K562 (cell line): Measurements from ENCODE around the gene CRY2. TPM values are rescaled to one million over a fixed set of nuclear protein-coding genes. Genes with fewer than 3 reads are reported as not detected.

Experiments used
- BRCA1 ChIP-seq, 2 experiments: fragments of 450-650 bp in 1 of 2; sonication (generic) in 1 of 2; formaldehyde crosslinking in 1 of 2; IDR thresholded peaks; 2 replicates each; pipeline versions ENCODE4 v1.5.0 to v1.6.1; 2017 to 2020; ENCODE audit warnings: mild to moderate bottlenecking in 1 of 2, missing genetic modification reagents in 1 of 2
- ILF3 ChIP-seq: fragments of 450-650 bp; IDR thresholded peaks from 2 replicates; pipeline ENCODE4 v1.6.1; 2018; ENCODE audit warnings: antibody characterized with exemption, mild to moderate bottlenecking, moderate library complexity, borderline replicate concordance
- NFYB ChIP-seq: IDR thresholded peaks from 2 replicates; pipeline ENCODE4 v1.6.1; 2011; ENCODE audit warnings: mild to moderate bottlenecking, moderate library complexity; ENCODE audit not compliant: insufficient read length; ENCODE audit errors: extremely low read depth
- NUFIP1 ChIP-seq: fragments of 450-650 bp; IDR thresholded peaks from 2 replicates; pipeline ENCODE4 v1.6.1; 2018; ENCODE audit not compliant: partially characterized antibody
- POLR2A ChIP-seq: fragments of 450-650 bp; conservative IDR thresholded peaks from 2 replicates; pipeline ENCODE4 v1.6.1; 2016
- POLR3G ChIP-seq: IDR thresholded peaks from 2 replicates; pipeline ENCODE4 v1.6.1; 2011; ENCODE audit not compliant: insufficient read length, insufficient replicate concordance; ENCODE audit errors: extremely low read depth
- STAT5A ChIP-seq: IDR thresholded peaks from 2 replicates; pipeline ENCODE4 v1.6.1; 2012; ENCODE audit warnings: low read length, inconsistent platforms, borderline replicate concordance
- TGIF2 ChIP-seq: sonication (generic); formaldehyde crosslinking; IDR thresholded peaks from 2 replicates; pipeline ENCODE4 v1.8.1; 2022; ENCODE audit warnings: mild to moderate bottlenecking, missing genetic modification reagents, moderate library complexity
- ZBTB8A ChIP-seq: fragments of 450-650 bp; IDR thresholded peaks from 2 replicates; pipeline ENCODE4 v1.6.1; 2018; ENCODE audit warnings: mild to moderate bottlenecking, moderate library complexity; ENCODE audit not compliant: partially characterized antibody
- polyA plus RNA-seq, 8 experiments: library from polyadenylated mRNA; depleted of rRNA in 4 of 8; stranded (reverse) in 5 of 8; unstranded in 3 of 8; fragments of >200 nt; fragmentation: Nextera tagmentation in 2 of 8; fragmentation: Illumina TruSeq in 1 of 8; extraction: Ambion mirVana in 2 of 8; extraction: Trizol in 1 of 8; gene quantifications; 2 replicates each; pipeline versions ENCODE4 v1.2.1 to v1.2.3, GENCODE V29; 2011 to 2014; ENCODE audit warnings: inconsistent platforms in 1 of 8, missing spikeins in 1 of 8
- total RNA-seq, 7 experiments: library from RNA; depleted of rRNA in 6 of 7; stranded (reverse); fragments of >200 nt in 6 of 7; fragmentation: Illumina TruSeq in 2 of 7; extraction: Trizol in 2 of 7; gene quantifications; 2 replicates each; pipeline versions ENCODE4 v1.2.1 to v1.2.3, GENCODE V29; 2011 to 2021; ENCODE audit warnings: low replicate concordance in 1 of 7
- TF ChIP-seq, protein P1 (sequence below): fragments of 450-650 bp; IDR thresholded peaks from 2 replicates; pipeline ENCODE4 v1.6.1; 2018; ENCODE audit warnings: mild to moderate bottlenecking, low read depth; ENCODE audit not compliant: partially characterized antibody
- TF ChIP-seq, protein P2 (sequence below): fragments of 450-650 bp; IDR thresholded peaks from 2 replicates; pipeline ENCODE4 v1.6.1; 2016; ENCODE audit warnings: mild to moderate bottlenecking, moderate library complexity
- TF ChIP-seq, protein P3 (sequence below): fragments of 450-650 bp; IDR thresholded peaks from 2 replicates; pipeline ENCODE4 v1.6.1; 2016; ENCODE audit warnings: antibody characterized with exemption

Gene CRY2
- total and polyA plus RNA-seq, 9 of the 15 experiments (the other 6 are each of a cell fraction or from before 2014, with no cell fraction given), result 2.3 to 23.9 (median 14.8) TPM

DNA sequence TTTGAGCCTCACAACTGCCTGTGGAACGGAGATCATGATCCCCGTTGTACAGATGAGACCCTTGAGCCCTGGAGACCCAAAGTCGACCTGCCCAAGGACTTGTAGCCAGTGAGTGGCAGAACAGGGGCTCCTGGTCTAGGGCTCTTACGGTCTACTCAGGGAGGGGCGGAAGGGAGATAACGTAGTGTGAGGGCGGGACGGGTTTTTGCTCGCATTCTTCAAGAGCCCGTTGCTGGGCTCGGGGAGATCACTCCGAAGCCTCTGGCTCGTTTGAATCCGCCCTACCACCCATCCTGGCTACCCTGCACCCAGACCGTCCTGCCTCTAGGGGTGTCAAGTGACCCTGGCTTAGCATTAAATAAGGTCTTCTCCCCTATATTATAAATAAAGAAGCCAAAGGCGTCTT, 639 bp downstream of the CRY2 start (continued):
- TF ChIP-seq, protein P1, sequence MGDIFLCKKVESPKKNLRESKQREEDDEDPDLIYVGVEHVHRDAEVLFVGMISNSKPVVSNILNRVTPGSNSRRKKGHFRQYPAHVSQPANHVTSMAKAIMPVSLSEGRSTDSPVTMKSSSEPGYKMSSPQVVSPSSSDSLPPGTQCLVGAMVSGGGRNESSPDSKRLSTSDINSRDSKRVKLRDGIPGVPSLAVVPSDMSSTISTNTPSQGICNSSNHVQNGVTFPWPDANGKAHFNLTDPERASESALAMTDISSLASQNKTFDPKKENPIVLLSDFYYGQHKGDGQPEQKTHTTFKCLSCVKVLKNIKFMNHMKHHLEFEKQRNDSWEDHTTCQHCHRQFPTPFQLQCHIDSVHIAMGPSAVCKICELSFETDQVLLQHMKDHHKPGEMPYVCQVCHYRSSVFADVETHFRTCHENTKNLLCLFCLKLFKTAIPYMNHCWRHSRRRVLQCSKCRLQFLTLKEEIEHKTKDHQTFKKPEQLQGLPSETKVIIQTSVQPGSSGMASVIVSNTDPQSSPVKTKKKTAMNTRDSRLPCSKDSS, result no peak
- TF ChIP-seq, protein P2, sequence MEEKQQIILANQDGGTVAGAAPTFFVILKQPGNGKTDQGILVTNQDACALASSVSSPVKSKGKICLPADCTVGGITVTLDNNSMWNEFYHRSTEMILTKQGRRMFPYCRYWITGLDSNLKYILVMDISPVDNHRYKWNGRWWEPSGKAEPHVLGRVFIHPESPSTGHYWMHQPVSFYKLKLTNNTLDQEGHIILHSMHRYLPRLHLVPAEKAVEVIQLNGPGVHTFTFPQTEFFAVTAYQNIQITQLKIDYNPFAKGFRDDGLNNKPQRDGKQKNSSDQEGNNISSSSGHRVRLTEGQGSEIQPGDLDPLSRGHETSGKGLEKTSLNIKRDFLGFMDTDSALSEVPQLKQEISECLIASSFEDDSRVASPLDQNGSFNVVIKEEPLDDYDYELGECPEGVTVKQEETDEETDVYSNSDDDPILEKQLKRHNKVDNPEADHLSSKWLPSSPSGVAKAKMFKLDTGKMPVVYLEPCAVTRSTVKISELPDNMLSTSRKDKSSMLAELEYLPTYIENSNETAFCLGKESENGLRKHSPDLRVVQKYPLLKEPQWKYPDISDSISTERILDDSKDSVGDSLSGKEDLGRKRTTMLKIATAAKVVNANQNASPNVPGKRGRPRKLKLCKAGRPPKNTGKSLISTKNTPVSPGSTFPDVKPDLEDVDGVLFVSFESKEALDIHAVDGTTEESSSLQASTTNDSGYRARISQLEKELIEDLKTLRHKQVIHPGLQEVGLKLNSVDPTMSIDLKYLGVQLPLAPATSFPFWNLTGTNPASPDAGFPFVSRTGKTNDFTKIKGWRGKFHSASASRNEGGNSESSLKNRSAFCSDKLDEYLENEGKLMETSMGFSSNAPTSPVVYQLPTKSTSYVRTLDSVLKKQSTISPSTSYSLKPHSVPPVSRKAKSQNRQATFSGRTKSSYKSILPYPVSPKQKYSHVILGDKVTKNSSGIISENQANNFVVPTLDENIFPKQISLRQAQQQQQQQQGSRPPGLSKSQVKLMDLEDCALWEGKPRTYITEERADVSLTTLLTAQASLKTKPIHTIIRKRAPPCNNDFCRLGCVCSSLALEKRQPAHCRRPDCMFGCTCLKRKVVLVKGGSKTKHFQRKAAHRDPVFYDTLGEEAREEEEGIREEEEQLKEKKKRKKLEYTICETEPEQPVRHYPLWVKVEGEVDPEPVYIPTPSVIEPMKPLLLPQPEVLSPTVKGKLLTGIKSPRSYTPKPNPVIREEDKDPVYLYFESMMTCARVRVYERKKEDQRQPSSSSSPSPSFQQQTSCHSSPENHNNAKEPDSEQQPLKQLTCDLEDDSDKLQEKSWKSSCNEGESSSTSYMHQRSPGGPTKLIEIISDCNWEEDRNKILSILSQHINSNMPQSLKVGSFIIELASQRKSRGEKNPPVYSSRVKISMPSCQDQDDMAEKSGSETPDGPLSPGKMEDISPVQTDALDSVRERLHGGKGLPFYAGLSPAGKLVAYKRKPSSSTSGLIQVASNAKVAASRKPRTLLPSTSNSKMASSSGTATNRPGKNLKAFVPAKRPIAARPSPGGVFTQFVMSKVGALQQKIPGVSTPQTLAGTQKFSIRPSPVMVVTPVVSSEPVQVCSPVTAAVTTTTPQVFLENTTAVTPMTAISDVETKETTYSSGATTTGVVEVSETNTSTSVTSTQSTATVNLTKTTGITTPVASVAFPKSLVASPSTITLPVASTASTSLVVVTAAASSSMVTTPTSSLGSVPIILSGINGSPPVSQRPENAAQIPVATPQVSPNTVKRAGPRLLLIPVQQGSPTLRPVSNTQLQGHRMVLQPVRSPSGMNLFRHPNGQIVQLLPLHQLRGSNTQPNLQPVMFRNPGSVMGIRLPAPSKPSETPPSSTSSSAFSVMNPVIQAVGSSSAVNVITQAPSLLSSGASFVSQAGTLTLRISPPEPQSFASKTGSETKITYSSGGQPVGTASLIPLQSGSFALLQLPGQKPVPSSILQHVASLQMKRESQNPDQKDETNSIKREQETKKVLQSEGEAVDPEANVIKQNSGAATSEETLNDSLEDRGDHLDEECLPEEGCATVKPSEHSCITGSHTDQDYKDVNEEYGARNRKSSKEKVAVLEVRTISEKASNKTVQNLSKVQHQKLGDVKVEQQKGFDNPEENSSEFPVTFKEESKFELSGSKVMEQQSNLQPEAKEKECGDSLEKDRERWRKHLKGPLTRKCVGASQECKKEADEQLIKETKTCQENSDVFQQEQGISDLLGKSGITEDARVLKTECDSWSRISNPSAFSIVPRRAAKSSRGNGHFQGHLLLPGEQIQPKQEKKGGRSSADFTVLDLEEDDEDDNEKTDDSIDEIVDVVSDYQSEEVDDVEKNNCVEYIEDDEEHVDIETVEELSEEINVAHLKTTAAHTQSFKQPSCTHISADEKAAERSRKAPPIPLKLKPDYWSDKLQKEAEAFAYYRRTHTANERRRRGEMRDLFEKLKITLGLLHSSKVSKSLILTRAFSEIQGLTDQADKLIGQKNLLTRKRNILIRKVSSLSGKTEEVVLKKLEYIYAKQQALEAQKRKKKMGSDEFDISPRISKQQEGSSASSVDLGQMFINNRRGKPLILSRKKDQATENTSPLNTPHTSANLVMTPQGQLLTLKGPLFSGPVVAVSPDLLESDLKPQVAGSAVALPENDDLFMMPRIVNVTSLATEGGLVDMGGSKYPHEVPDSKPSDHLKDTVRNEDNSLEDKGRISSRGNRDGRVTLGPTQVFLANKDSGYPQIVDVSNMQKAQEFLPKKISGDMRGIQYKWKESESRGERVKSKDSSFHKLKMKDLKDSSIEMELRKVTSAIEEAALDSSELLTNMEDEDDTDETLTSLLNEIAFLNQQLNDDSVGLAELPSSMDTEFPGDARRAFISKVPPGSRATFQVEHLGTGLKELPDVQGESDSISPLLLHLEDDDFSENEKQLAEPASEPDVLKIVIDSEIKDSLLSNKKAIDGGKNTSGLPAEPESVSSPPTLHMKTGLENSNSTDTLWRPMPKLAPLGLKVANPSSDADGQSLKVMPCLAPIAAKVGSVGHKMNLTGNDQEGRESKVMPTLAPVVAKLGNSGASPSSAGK, result no peak
- TF ChIP-seq NUFIP1 (no peak), TGIF2 (CRISPR knock-in tag) (no peak), POLR3G (no peak), ZBTB8A (no peak), ILF3 (no peak), BRCA1 (IDR thresholded peaks at IDR 0.05) (no peak), BRCA1 (CRISPR knock-in tag; IDR thresholded peaks at IDR 0.05) (no peak), NFYB (no peak), POLR2A (peak; percentile 69; the same call in 1 of the 2 replicates), STAT5A (no peak)
- TF ChIP-seq, protein P3, sequence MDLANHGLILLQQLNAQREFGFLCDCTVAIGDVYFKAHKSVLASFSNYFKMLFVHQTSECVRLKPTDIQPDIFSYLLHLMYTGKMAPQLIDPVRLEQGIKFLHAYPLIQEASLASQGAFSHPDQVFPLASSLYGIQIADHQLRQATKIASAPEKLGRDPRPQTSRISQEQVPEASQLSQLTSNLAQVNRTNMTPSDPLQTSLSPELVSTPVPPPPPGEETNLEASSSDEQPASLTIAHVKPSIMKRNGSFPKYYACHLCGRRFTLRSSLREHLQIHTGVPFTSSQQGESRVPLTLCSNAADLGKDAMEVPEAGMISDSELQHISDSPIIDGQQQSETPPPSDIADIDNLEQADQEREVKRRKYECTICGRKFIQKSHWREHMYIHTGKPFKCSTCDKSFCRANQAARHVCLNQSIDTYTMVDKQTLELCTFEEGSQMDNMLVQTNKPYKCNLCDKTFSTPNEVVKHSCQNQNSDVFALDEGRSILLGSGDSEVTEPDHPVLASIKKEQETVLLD, result no peak
